ENCODE data around the gene MCM10. TPM values are rescaled to one million over a fixed set of nuclear protein-coding genes. Genes with fewer than 3 reads are reported as not detected.
"Not testable (repeated sequence)": the region's sequence is repeated elsewhere in the genome, so short reads cannot be mapped to it uniquely, and the experiment has no call there.

The MCM10 gene
- total and polyA plus RNA-seq, 4 donors = 4.4 to 5.4 (median 5.3) TPM

DNA sequence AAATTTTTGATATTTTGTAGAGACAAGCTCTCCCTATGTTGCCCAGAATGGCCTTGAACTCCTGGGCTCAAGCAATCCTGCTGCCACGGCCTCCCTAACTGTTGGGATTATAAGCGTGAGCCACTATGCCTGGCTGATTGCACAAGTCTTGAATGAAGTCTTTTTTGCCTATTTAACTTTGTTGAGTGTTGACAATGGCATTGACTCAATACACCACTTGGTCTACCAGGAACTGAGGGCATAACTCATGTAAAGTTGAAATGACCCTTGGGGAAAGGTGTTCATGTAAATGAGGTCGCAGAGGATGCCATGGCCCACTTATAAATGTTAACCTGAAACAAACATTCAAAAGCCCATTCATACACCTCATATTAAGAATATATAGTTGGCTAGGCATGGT lies 80.3 kb downstream of the MCM10 start:
- no peak overlapping the region for H3K4me3 ChIP-seq (ENCODE audit: low read depth, low read length)
- no peak overlapping the region for H3K27ac ChIP-seq (ENCODE audit: low read depth, low read length)
- no peaks in the 10 kb centered on the region for H3K27me3 ChIP-seq (ENCODE audit: control insufficient read depth, insufficient read depth, low read length)
- H3K9me3 ChIP-seq (ENCODE audit: control insufficient read depth, insufficient read depth, low read length) = no peaks in the 10 kb centered on the region
- no peak for DNase-seq (ENCODE audit: low read depth in 4 of 6, low spot score in 6 of 6)
- no peaks in the 10 kb centered on the region for H3K36me3 ChIP-seq (ENCODE audit: control insufficient read depth, insufficient read depth, low read length)
- no peaks in the 10 kb centered on the region for H3K4me1 ChIP-seq (ENCODE audit: control insufficient read depth, insufficient read depth, low read length)
- WGBS (ENCODE audit: insufficient coverage) = 90% methylated on average over 2 of the region's 3 CpGs

DNA sequence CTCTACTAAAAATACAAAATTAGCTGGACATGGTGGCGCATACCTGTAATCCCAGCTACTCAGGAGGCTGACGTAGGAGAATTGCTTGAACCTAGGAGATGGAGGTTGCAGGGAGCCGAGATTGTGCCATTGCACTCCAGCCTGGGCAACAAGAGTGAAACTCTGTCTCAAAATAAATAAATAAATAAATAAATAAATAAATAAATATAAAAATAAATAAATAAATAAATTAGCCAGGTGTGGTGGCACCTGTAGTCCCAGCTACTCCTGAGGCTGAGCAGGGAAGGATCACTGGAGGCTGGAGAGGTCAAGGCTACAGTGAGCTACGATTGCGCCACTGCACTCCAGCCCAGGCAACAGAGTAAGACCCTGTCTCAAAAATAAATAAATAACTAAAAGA lies 80.9 kb downstream of the MCM10 start:
- H3K4me3 ChIP-seq (ENCODE audit: low read depth, low read length); H3K4me1 ChIP-seq (ENCODE audit: control insufficient read depth, insufficient read depth, low read length); H3K27me3 ChIP-seq (ENCODE audit: control insufficient read depth, insufficient read depth, low read length); H3K27ac ChIP-seq (ENCODE audit: low read depth, low read length); H3K9me3 ChIP-seq (ENCODE audit: control insufficient read depth, insufficient read depth, low read length); DNase-seq (ENCODE audit: low read depth in 4 of 6, low spot score in 6 of 6); H3K36me3 ChIP-seq (ENCODE audit: control insufficient read depth, insufficient read depth, low read length): not testable (repeated sequence)
- WGBS (ENCODE audit: insufficient coverage) = no CpG with 5 or more reads among the region's 5 CpGs

DNA sequence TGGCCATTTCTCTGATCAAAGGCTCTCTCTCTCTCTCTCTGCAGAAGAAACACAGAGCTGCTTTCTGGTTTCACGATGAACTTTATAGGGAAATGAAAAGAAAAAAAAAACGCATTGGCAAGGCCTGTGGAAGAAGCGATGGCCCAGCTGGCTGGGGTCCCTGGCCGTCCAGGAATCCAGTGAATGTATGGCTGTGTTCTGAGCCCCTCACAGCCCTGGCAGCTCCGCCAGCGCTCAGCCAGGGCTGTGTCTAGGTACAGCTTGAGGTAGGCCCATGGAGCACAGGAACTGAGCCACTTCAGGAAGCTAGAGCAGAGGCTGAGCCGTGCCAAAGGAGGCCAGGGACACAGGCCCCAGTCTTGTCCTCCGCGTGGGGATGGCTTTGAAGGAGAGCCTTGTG lies 85.9 kb downstream of the MCM10 start:
- Histone ChIP-seq H3K27ac (ENCODE audit: low read depth, low read length) (no peak overlapping the region), H3K4me3 (ENCODE audit: low read depth, low read length) (no peak overlapping the region), H3K36me3 (ENCODE audit: control insufficient read depth, insufficient read depth, low read length) (no peaks in the 10 kb centered on the region), H3K9me3 (ENCODE audit: control insufficient read depth, insufficient read depth, low read length) (no peaks in the 10 kb centered on the region), H3K27me3 (ENCODE audit: control insufficient read depth, insufficient read depth, low read length) (no peaks in the 10 kb centered on the region), H3K4me1 (ENCODE audit: control insufficient read depth, insufficient read depth, low read length) (no peaks in the 10 kb centered on the region)
- 61% methylated on average over 7 of the region's 9 CpGs for WGBS (ENCODE audit: insufficient coverage)
- DNase-seq (ENCODE audit: low read depth in 4 of 6, low spot score in 6 of 6) = peak in 1 of 6 donors; percentile 18

DNA sequence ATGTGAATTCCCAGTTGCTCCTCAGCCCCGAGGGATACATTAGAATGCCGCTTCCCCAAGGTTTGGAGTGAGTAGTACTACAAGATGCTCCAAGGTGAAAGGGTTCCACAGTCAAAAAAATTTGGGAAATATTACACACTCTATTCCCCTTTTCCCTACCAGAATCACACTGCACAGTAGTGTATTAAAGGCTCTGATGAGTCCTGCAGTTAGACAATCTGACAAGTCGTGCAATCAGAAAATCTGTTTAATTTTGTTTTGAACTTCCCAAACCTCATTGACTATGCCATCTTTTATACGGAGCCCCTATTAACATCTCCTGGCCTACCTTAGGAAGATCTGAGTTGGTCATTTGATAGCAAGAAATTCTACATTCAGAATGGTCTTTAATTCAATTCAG lies 86.4 kb downstream of the MCM10 start:
- no peak for DNase-seq (ENCODE audit: low read depth in 4 of 6, low spot score in 6 of 6)
- WGBS (ENCODE audit: insufficient coverage) = no CpG with 5 or more reads among the region's 4 CpGs
- no peaks in the 10 kb centered on the region for H3K4me1 ChIP-seq (ENCODE audit: control insufficient read depth, insufficient read depth, low read length)

DNA sequence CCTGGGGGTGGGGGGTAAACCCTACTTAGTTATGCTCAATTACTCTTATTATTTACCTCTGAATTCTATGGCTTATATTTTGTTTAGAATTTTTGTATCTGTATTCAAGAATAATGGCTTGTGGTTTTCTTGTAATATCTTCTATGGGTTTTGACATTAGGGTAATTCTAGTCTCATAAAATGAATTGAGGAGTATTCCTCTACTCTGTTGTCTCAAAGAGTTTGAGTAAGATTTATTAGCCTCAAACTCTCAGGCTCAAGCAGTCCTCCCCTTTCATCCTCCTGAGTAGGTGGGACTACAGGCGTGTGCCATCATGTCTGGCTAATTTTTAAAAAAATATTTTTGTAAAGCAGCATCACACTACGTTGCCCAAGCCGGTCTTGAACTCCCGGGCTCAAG lies 92.4 kb downstream of the MCM10 start:
- WGBS (ENCODE audit: insufficient coverage) = 100% methylated on average over 3 of the region's 4 CpGs
- H3K36me3 ChIP-seq (ENCODE audit: control insufficient read depth, insufficient read depth, low read length) = no peaks in the 10 kb centered on the region
- no peaks in the 10 kb centered on the region for H3K4me1 ChIP-seq (ENCODE audit: control insufficient read depth, insufficient read depth, low read length)
- H3K9me3 ChIP-seq (ENCODE audit: control insufficient read depth, insufficient read depth, low read length) = no peaks in the 10 kb centered on the region
- H3K27me3 ChIP-seq (ENCODE audit: control insufficient read depth, insufficient read depth, low read length) = no peaks in the 10 kb centered on the region
- DNase-seq (ENCODE audit: low read depth in 4 of 6, low spot score in 6 of 6) = no peak
- H3K27ac ChIP-seq (ENCODE audit: low read depth, low read length) = no peak overlapping the region
- no peak overlapping the region for H3K4me3 ChIP-seq (ENCODE audit: low read depth, low read length)

More for the DNA sequence above, 86.4 kb downstream of the MCM10 start:
- Histone ChIP-seq H3K4me3 (ENCODE audit: low read depth, low read length) (no peak overlapping the region), H3K9me3 (ENCODE audit: control insufficient read depth, insufficient read depth, low read length) (no peaks in the 10 kb centered on the region), H3K27ac (ENCODE audit: low read depth, low read length) (no peak overlapping the region), H3K36me3 (ENCODE audit: control insufficient read depth, insufficient read depth, low read length) (no peaks in the 10 kb centered on the region), H3K27me3 (ENCODE audit: control insufficient read depth, insufficient read depth, low read length) (no peaks in the 10 kb centered on the region)

DNA sequence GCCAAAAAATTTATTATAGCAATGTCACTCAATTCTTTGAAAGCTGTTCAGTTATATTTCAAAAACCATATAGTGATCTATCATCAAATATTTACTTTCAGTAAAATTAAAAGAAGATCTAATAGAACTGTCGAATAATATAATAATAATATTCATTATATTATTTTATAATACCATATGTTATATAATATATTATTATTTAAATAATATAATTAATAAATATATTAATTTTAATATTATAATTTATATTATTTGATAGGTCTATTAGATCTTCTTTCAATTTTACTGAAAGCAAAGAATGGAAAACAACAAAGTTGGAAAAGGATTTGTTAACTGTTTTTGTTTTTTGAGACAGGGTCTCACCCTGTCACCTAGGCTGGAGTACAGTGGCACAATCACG lies 95.3 kb downstream of the MCM10 start:
- H3K9me3 ChIP-seq (ENCODE audit: control insufficient read depth, insufficient read depth, low read length) = no peaks in the 10 kb centered on the region
- no peak for DNase-seq (ENCODE audit: low read depth in 4 of 6, low spot score in 6 of 6)
- H3K27me3 ChIP-seq (ENCODE audit: control insufficient read depth, insufficient read depth, low read length) = no peaks in the 10 kb centered on the region
- no CpG with 5 or more reads among the region's 2 CpGs for WGBS (ENCODE audit: insufficient coverage)
- H3K27ac ChIP-seq (ENCODE audit: low read depth, low read length) = no peak overlapping the region
- H3K4me3 ChIP-seq (ENCODE audit: low read depth, low read length) = no peak overlapping the region
- no peaks in the 10 kb centered on the region for H3K36me3 ChIP-seq (ENCODE audit: control insufficient read depth, insufficient read depth, low read length)
- no peaks in the 10 kb centered on the region for H3K4me1 ChIP-seq (ENCODE audit: control insufficient read depth, insufficient read depth, low read length)

DNA sequence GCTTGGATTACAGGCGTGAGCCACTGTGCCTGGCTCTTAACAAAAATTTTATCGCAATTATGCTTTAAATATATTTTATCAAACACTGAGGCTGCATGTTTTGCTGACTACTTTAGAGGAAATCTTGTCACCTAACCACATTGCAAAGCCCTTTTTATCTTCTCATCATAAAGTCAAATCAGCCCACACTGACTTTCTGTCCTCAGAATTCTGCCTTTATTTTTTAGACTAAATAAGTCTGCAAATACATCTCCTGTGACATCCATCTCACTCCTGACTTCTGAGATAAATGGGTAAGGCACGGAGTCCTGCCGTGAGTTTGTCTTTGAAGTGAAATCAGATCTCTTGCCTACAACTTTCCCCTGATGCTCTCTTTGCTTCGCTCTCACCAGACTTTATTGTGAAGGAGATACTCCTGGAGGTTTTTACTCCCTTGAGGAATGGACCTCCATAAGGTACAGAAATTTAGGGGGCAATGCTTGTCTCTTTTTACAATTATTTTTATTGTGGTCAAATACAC lies 96.3 kb downstream of the MCM10 start:
- Histone ChIP-seq H3K9me3 (ENCODE audit: control insufficient read depth, insufficient read depth, low read length) (no peaks in the 10 kb centered on the region), H3K4me3 (ENCODE audit: low read depth, low read length) (no peak overlapping the region), H3K4me1 (ENCODE audit: control insufficient read depth, insufficient read depth, low read length) (no peaks in the 10 kb centered on the region), H3K27me3 (ENCODE audit: control insufficient read depth, insufficient read depth, low read length) (no peaks in the 10 kb centered on the region), H3K27ac (ENCODE audit: low read depth, low read length) (no peak overlapping the region), H3K36me3 (ENCODE audit: control insufficient read depth, insufficient read depth, low read length) (no peaks in the 10 kb centered on the region)
- no CpG with 5 or more reads among the region's 5 CpGs for WGBS (ENCODE audit: insufficient coverage)
- DNase-seq (ENCODE audit: low read depth in 4 of 6, low spot score in 6 of 6) = no peak

Small RNA genes lying within 50 kb of the gene (small RNA-seq; reads per million reads assigned to genes)
- not detected for gene RNU6-6P (ENCODE audit: low replicate concordance)

Other genes with a start within 250 kb of the MCM10 start
- 10 to 100 TPM; 21.2 to 65.1 TPM for gene CCDC3, start 159.8 kb upstream of the MCM10 start, total RNA-seq
- gene CCDC3, start 159.8 kb upstream of the MCM10 start, polyA plus RNA-seq (ENCODE audit: insufficient read length in 2 of 2) = 10 to 100 TPM; 46.4 to 51.1 TPM
- gene OPTN, start 61.4 kb upstream of the MCM10 start, total RNA-seq = 10 to 100 TPM; 54.3 to 59.4 TPM
- 10 to 100 TPM; 62.6 to 68.5 TPM for gene OPTN, start 61.4 kb upstream of the MCM10 start, polyA plus RNA-seq (ENCODE audit: insufficient read length in 2 of 2)
- under 1 TPM in 1 of 2 donors, not detected in 1; 0.94 TPM for gene UCMA, start 72.8 kb downstream of the MCM10 start, total RNA-seq
- gene UCMA, start 72.8 kb downstream of the MCM10 start, polyA plus RNA-seq (ENCODE audit: insufficient read length in 2 of 2) = under 1 TPM; 0.41 to 0.42 TPM
- gene PHYH, start 138.5 kb downstream of the MCM10 start, total RNA-seq = 10 to 100 TPM; 23.1 to 29.7 TPM
- gene PHYH, start 138.5 kb downstream of the MCM10 start, polyA plus RNA-seq (ENCODE audit: insufficient read length in 2 of 2) = 10 to 100 TPM; 32.9 to 35.9 TPM
- 10 to 100 TPM; 53.3 to 66.0 TPM for gene SEPHS1, start 186.7 kb downstream of the MCM10 start, total RNA-seq
- gene SEPHS1, start 186.7 kb downstream of the MCM10 start, polyA plus RNA-seq (ENCODE audit: insufficient read length in 2 of 2) = 100 to 1,000 TPM in 1 of 2 donors, 10 to 100 TPM in 1; 82.4 to 101 TPM